Astrocyte of the cerebellum (primary cell): ENCODE results near the gene PLPPR1.
"Not testable (repeated sequence)": the region's sequence is repeated elsewhere in the genome, so short reads cannot be mapped to it uniquely, and the experiment has no call there.

ENCODE experiments used
- DNase-seq: peaks from one replicate; pipeline ENCODE4 v3.0.0-alpha.2; 2011; ENCODE audit warnings: low read depth
- H3K4me3 ChIP-seq: 2 replicates; pipeline ENCODE4 v1.5.1; 2011; ENCODE audit warnings: mild to moderate bottlenecking, low read depth, low read length, moderate library complexity
- CTCF ChIP-seq: IDR thresholded peaks from 2 replicates; pipeline ENCODE4 v1.5.1; 2012; ENCODE audit warnings: low read length, low read depth, moderate library complexity, mild to moderate bottlenecking; ENCODE audit errors: missing control alignments
- in situ Hi-C: cut with HindIII; loops from 2 replicates; pipeline ENCODE4 v1.10.0; 2017; ENCODE audit warnings: low sequenced_read_pairs

The PLPPR1 gene

GRCh38 chr9:101275769-101276250 is 247.3 kb downstream of the PLPPR1 start:
- TF ChIP-seq CTCF = no peak

GRCh38 chr9:101291043-101291442 is 262.5 kb downstream of the PLPPR1 start:
- DNase-seq, H3K4me3 ChIP-seq, in situ Hi-C loops: not testable (repeated sequence)

More at GRCh38 chr9:101275769-101276250, 247.3 kb downstream of the PLPPR1 start:
- in situ Hi-C loops = no loop called here
- no peak for DNase-seq
- no peak overlapping the region for H3K4me3 ChIP-seq

GRCh38 chr9:101299901-101300300 is 271.4 kb downstream of the PLPPR1 start:
- DNase-seq = no peak
- no peak for TF ChIP-seq CTCF
- H3K4me3 ChIP-seq = no peak overlapping the region
- in situ Hi-C loops = no loop called here

GRCh38 chr9:101307051-101307450 is 278.5 kb downstream of the PLPPR1 start:
- H3K4me3 ChIP-seq = no peak overlapping the region
- in situ Hi-C loops = no loop called here
- no peak for DNase-seq
- no peak for TF ChIP-seq CTCF

- no peak for TF ChIP-seq CTCF
- no peak overlapping the region for H3K4me3 ChIP-seq
Measured at GRCh38 chr9:101307524-101308213, 279.1 kb downstream of the PLPPR1 start.

GRCh38 chr9:101309139-101309538 is 280.6 kb downstream of the PLPPR1 start:
- H3K4me3 ChIP-seq = no peak overlapping the region
- DNase-seq = no peak
- no peak for TF ChIP-seq CTCF
- in situ Hi-C loops = no loop called here

More at GRCh38 chr9:101307524-101308213, 279.1 kb downstream of the PLPPR1 start:
- in situ Hi-C loops = no loop called here
- no peak for DNase-seq

- in situ Hi-C loops = no loop called here
- no peak overlapping the region for H3K4me3 ChIP-seq
- no peak for TF ChIP-seq CTCF
- DNase-seq = no peak
Measured at GRCh38 chr9:101311191-101311590, 282.7 kb downstream of the PLPPR1 start.
